Heart left ventricle (tissue), 13 donors: ENCODE results near the gene TPD52L1.

Experiments used
- POLR2A ChIP-seq, 2 donors: fragments of 450-650 bp; IDR thresholded peaks; one replicate each; pipeline ENCODE4 v1.6.1; 2017; ENCODE audit warnings: antibody characterized with exemption in 2 of 2, mild to moderate bottlenecking in 2 of 2, moderate library complexity in 2 of 2
- TF ChIP-seq, protein P1 (sequence below), 12 donors: fragments of 200-600 bp; sonication (generic) in 4 of 12; IDR thresholded peaks; one replicate each; pipeline versions ENCODE4 v1.5.0 to v1.8.0; 2018 to 2022; ENCODE audit warnings: antibody characterized with exemption in 12 of 12, mild to moderate bottlenecking in 5 of 12
- donor health status: ischemic (EF 13 %, LVEDD 7.1; RV severe dilation, severe dysfunction).
- donor health status: DM: no; HTN: yes; CAD: no.
- donor health status: DM: no; HTN: no; CAD: no.
- donor health status: ischemic (EF 25% LVEDD 6.9; RV normal size, moderate dysfunction).
- donor health status: ischemic (EF 25% LVEDD 5.7; RV mildly dilated, moderate dysfunction).
- donor health status: ischemic (EF 35%, LVEDD 5.7; RV mildly dilated, moderate dysfunction).
- donor health status: nonischemic (EF 11% LVEDD 7.7; RV severe dilation, severe dysfunction).
- donor health status: DM: yes; HTN: yes; CAD: no.
- donor health status: PGD.
- donor health status: ischemic (EF 29% LVEDD 5.4; RV normal size, mild dysfunction).
- donor health status: nonischemic (EF 23%, LVEDD 6.1; RV moderate dilation, normal function).

DNA sequence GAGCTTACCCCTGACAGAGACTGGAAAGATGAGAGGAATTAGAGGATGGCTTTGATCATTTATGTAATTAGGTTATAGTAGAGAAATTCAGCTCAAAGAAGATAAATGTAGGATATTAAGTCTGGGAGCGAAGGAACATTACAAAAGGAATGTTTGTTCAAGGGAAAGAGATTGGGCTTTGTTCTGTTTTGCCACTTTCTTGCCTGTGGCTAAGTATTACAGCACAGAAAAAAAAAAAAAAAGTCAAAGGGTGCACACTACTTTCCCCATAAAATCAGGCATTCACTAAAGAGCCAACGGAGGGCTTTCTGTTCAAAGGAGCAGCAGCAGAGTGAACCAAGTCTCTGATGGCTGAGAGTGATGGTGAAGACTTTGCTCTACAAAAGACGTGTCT lies 153.2 kb downstream of the TPD52L1 start:
- TF ChIP-seq, protein P1, sequence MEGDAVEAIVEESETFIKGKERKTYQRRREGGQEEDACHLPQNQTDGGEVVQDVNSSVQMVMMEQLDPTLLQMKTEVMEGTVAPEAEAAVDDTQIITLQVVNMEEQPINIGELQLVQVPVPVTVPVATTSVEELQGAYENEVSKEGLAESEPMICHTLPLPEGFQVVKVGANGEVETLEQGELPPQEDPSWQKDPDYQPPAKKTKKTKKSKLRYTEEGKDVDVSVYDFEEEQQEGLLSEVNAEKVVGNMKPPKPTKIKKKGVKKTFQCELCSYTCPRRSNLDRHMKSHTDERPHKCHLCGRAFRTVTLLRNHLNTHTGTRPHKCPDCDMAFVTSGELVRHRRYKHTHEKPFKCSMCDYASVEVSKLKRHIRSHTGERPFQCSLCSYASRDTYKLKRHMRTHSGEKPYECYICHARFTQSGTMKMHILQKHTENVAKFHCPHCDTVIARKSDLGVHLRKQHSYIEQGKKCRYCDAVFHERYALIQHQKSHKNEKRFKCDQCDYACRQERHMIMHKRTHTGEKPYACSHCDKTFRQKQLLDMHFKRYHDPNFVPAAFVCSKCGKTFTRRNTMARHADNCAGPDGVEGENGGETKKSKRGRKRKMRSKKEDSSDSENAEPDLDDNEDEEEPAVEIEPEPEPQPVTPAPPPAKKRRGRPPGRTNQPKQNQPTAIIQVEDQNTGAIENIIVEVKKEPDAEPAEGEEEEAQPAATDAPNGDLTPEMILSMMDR (IDR thresholded peaks at IDR 0.05): no peak
- no peak for TF ChIP-seq POLR2A (IDR thresholded peaks at IDR 0.05)
